GM19324 (cell line): ENCODE data around the gene TMEM18.
"Not testable (repeated sequence)": the region's sequence is repeated elsewhere in the genome, so short reads cannot be mapped to it uniquely, and the experiment has no call there.

ENCODE experiments used
- ATAC-seq: cut with Tn5 transposase; IDR thresholded peaks from one replicate; pipeline ENCODE4 v1.9.1; 2021; ENCODE audit warnings: mild to moderate bottlenecking, moderate library complexity; ENCODE audit not compliant: unreplicated experiment, low FRiP score

The TMEM18 gene

DNA sequence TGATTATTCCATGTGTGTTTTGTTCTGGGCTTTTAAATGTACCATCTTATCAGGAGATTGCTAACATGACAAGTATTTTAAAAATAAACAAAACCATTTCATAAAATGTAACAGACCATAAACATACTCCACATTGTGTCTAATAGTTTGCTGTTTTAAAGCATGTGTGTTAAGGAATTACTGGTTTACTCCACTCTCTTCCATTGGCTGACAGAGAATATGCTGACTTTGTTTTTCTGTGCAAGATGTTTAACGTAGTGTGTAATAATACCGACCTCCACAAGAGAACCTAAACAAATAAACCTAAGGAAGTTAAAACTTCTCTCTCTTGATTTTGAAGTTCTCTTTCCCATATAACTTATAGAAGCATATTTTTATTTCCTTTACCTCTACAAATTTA is 17.0 kb upstream of the TMEM18 start:
- no peak for ATAC-seq

DNA sequence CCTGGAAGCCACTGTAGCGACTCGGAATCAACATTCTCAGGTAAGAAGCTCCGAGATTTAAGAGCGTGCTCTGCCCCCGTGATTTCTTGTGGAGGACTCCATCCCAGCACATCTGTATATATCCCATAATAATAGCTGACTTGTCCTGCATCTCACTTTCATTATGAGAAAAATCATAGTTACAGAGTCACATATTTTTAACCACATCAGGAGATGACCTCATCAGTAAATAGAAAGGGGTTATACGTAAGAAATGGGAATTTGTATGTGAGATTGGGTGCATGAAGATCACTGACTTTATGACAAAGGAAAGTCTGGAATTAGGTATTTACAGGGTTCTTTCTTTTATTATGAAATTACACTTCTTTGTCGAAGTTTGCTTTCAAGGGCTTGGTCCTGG is 16.4 kb upstream of the TMEM18 start:
- ATAC-seq: no peak

DNA sequence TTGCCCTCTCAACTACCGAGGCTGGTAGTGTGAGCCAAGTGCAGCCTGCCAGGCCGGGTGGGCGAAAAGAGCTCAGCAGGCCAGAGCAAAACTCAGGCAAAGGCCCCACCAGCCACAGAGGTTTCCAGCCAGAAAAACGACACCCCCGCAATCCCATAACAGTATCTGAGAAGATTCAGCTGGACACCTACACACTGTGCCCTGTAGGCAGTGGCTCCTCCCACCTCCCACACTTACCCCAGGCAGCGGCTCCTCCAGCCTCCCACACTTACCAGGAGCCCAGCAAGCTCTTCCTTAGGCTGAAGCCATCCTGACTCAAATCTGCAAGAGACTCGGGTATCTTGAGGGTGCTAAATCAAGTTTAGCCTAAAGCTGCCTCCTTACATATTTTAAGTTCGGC is 15.6 kb upstream of the TMEM18 start:
- no peak for ATAC-seq

DNA sequence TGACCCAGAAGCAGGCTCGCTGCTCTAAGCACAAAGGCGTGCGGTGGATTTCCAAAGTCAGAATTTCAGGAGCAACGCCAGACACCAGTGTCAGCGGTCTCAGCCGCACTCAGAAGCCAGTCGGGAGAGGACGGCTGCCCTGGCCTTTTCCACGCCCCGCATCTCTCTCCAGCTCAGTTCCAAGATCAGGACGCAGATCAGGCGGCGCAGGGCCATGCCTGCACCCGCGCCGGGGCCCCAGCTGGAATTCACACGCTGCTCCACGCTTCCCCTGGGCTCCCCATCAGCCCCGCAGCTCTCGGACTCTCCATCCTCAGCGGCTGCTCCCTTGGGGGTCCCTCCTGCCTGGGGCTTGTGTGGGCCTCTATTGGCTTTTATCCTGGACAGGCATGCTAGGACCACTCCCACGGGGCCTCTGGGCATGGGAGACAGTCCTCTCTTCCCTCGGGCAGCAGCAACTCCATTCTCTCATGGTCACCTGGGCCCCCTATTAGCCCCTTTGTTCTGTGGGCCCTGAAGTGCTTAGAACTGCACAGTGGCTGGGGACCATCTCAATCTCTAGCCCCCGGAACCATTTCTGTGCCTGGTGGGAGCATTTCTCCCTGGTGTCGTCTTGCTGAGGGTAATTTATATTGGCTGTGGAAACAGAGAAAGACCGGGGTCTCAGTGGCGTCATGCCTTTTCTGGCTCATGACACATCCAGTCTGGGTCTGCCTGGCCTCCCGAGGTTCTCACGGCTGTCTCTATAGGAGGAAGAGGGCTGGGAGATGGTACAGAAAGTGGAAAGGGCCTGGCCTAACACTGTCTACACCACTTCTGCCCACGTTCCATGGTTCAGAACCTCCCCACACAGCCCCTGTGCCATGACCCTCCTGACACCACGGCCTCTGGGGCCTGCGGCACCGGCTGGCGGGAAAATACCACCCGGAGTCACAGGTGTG is 14.9 kb upstream of the TMEM18 start:
- no peak for ATAC-seq

DNA sequence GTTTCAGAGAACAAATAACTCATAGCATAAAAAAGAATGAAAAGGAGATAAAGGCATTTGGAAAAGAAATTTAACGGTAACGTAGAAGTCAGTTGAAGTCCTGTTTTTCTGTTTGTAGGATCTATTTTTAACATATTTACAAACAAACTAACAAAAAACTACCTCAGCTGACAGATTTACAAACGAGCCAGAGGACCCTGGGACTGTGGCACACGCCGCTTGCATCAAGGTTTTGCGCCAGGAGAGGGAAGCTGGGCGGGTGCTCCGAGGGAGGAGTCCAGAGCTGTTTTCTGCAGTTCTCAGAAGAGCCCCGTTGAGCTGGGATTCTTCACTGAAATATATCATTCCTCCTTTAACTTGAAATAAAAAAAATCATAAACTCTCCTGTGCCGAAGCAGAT is 13.6 kb upstream of the TMEM18 start:
- no peak for ATAC-seq

DNA sequence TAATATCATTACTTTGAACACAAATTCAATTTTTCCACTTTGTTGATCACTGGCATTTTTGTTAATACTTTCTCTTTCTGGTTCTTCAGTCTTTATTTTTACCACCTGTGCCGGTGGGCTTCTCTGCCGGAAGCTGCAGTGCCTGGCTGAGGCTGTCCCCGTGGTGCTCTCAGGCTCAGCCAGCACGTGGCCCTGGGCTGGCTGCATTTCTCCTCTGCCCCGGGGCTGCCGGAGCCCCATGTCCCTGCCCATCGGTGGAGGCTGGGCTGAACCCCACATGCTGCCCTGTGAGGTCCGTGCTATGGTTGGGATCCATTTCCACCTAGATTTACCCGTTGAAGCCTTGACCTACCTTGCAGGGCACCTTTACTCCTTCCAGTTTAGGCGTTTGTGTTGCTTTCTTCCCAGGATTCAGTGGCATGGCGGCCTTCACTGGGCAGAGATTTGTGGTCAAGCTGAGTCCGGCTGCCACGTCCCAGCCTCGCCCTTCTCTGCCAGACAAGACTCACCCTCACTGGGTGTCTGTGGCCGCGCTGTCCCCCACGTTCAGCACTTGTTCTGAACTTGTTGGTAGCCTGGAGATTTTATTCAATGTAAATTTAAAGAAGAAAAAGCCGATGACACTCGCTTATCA is 12.8 kb upstream of the TMEM18 start:
- no peak for ATAC-seq

DNA sequence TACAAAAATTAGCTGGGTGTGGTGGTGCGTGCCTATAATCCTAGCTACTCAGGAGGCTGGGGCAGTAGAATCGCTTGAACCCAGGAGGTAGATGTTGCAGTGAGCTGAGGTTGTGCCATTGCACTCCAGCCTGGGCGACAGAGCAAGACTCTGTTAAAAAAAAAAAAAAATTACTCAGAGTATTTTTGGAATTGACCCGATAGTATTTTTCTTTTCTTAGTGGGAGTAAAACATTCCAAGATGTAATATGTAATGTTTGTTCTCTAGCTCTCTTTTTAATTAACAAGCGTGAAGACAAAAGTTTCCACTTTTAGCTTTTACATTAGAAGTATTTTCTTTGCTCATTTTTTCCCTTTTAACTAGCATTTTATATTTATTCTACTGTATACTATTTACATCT is 12.0 kb upstream of the TMEM18 start:
- no peak for ATAC-seq

DNA sequence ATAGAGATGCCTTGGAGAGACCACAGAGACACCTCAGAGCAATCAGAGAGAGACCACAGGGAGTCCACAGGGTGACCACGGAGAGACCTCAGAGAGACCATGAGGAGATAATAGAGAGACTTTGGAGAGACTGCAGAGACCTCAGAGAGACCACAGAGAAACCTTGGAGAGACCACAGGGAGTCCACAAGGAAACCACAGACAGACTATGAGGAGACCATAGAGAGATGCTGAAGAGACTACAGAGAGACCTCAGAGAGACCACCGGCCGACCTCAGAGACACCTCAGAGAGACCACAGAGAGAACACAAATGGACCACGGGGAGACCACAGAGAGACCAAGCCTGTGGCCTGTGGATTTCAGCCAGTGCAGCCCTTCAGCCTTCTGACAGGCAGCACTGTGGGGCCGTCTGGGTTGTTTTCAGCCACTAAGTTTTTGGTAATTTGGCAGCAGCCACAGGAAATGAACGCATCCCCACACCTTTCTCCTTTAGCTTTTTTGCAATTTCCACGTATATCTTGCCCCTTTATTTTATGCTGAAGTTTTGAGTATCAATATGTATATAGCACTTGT is 11.4 kb upstream of the TMEM18 start:
- ATAC-seq: no peak

DNA sequence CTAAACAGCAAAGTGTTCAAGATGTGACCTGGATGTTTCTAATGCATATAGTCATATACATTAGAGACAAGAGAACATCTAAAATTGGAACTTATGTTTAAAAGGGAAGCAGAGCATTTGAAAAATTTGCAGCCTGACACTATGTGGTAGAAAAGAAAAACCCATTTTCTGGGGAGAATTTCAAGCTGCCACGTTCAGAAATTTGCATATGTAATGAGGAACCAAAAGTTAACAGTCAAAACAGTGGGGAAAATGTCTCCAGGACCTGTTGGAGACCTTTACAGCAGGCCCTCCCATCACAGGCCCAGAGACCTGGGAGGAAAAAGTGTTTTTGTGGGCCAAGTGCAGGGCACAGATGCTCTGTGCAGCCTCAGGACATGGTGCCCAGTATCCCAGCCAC is 8.2 kb upstream of the TMEM18 start:
- no peak for ATAC-seq

DNA sequence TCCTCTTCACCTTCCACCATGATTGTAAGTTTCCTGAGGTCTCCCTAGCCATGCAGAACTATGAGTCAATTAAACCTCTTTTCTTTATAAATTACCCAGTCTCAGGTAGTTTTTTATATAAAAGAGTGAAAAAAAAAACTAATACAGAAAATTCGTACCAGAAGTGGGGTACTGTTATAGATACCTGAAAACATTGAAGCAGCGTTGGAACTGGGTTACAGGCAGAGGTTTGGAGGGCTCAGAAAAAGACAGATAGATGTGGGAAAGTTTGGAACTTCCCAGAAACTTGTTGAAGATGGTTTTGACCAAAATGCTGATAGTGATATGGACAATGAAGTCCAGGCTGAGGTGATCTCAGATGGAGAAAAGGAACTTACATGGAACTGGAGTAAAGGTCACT is 7.7 kb upstream of the TMEM18 start:
- ATAC-seq: not testable (repeated sequence)

DNA sequence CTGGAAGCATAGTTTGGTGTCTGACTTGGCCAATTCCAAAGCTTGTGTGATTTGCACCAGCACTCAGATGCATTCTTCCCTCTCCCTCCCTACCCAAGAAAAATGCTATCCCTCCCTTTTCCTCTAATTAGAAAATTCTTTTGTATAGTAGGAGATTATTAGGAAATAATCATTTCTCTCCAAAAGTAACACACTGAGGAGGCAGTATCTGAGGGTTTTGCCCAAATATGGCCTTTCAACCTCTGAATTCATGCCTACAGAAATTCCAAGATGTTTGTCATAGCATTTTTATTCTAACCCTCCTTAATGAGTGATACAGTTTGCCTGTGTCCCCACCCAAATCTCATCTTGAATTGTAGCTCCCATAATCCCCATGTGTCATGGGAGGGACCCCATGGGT is 5.0 kb upstream of the TMEM18 start:
- no peak for ATAC-seq

DNA sequence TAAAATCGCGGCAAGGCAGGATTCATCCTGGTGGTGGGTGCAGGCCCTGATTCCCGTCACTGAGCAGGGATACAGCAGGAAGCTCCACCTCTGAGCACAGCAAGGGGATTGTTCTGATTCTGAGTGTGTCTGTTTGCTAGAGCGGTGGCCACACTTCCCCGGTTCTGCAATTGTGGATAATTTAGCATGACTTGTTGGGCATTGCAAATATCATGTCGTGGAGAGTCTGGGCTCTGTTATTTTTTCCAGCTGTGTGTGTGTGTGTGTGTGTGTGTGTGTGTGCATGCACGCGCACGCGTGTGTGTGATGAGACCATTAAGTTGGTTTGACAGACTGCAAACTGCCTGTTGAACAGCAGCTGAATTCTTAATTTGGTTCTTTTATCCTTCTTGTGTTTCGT is 4.1 kb upstream of the TMEM18 start:
- no peak for ATAC-seq

DNA sequence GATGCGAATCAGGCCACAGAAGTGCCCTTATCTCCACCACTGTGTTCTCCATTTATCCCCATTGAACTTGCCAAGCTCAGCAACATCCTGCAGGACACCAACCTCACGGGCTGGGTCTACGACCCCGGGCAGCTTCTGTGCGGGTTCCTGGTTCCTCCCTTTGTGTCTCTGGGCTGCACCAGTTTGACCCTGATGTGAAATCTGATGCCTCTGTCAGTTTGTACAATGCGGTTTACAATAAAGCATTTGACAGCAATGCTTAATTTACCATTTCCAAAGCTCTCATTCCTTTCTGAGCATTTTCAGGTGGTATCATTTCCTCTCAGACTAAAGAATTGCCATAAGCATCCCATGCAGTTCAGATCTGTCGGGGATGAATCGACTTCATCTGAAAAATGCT is 3.3 kb upstream of the TMEM18 start:
- ATAC-seq: no peak

DNA sequence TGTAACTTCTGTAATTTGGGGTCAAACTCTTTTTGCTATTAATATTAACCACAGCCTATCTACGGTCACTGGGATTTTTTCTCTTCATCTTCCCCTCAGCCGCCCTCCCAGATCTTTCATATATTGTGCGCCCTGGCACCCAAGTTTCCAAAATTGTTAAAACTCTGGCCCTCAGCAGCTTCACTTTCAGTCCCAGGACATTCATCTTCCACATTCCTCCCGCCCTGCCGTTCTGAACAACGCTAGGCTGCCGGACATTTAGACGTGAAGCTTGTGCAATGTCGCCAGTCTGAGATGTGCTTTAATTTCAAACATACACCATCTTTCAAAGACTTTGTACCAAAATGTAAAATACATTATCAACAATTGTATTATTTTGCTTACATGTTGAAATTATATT is 1.8 kb upstream of the TMEM18 start:
- ATAC-seq: no peak

DNA sequence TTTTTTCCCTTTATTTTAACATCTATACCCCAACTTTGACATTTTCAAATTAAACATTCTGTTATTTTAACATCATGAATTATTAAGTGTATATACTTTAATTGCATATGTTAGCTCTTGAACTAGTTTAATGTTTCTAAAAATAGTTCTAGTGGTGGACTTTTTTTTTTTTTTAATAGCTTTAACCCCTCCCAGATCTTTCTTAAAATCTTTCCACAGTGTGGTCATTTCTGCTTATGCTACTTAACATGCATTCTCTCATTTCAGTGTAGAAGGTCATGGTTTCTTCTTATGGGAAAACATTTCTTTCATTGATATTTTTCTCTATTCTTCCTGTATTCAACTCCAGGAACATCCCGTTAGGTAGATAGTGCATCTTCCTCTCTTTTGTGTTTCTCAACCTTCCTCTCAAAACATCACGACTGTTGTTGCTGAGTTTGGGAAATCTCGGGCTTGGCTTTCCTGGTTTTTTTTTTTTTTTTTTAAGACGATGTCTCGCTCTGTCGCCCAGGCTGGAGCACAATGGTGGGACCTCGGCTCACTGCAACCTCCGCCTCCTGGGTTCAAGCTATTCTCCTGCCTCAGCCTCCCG is 849 bp upstream of the TMEM18 start:
- ATAC-seq: no peak

DNA sequence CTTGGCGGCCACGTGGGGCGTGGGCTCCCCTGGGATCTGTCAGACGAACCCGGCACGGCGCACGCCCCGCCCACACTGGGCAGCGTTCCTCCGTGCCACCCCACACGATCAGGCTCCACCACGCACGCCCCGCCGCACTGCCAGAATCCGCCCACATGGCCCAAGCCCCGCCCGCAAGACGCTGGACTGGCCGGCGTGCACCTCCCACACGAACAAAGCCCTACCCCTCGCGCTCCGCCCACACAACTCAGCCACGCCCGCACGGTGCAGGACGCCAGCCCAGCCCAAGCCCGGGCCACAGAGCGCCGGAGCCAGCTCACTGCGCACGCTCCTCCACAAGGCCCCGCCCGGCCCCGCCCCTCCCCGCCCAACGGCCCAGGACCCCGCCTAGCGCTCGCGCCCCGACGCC is 555 bp downstream of the TMEM18 start:
- peak; percentile 91 for ATAC-seq

DNA sequence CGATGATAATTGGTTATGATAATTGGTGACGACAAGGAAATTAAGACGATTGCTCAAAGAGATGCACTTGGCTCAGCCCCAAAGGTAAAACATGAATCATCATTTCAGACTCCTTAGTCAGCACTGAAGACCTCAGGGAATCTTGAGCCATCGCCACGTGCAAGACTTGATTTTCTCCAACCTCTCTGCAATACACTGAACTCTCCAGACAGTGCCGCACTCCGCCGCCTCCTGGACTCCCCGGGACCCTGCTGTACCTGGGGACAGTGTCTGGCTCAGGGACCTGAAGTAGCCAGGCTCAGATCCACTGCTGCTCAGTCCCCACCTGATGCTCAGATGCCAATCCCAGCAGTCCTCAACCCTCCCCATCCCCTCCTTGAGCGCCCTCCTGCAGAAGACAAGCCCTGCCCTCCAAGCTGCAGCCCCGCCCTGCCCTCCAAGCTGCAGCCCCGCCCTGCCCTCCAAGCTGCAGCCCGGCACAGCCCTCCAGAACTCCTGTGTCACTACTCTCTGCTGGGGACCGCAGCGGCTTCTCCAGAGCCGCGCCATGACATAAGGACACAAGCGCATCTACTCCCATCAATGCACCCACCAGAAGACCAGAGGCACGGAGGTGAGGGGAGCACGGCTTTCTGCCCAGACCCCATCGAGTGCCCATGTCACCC is 1.1 kb downstream of the TMEM18 start:
- ATAC-seq: peak; percentile 19

DNA sequence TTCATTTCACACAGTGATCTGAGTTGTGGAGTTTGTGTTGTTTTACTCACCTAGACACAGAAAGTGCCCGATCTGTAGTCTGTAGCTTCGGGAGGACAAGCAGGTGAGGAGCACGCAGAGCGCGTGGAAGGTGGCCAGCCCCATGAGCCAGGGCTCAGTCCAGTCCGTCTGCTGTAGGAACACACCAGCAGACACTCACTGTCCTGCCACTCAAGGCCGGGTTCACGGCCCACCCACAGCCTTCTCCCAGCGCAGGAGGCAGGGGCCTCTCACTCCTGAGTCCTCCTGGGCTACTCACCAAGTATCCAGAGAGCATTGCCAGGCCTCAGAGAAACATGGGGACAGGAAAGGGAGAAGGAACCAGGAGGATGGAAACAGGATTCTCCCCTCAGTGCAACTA is 1.7 kb downstream of the TMEM18 start:
- ATAC-seq: no peak

DNA sequence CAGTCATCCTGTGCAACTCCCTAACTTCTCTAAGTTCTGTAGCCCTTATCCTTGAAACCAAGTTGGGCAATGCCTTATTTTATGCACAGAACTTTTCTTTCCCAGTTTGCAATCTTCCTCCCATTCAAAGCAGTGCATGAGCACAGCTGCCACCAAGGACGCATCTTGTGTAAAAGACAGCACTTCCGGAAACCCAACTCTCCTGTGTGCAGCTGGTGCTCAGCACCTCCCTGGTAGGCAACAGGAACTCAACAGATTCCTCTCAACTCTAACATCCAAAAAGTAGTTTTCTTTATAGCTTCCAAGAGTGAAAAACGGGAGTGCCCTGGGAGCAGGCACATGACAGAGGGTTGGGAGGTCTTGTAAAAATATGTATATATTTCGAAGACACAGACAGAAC is 2.2 kb downstream of the TMEM18 start:
- ATAC-seq: no peak

DNA sequence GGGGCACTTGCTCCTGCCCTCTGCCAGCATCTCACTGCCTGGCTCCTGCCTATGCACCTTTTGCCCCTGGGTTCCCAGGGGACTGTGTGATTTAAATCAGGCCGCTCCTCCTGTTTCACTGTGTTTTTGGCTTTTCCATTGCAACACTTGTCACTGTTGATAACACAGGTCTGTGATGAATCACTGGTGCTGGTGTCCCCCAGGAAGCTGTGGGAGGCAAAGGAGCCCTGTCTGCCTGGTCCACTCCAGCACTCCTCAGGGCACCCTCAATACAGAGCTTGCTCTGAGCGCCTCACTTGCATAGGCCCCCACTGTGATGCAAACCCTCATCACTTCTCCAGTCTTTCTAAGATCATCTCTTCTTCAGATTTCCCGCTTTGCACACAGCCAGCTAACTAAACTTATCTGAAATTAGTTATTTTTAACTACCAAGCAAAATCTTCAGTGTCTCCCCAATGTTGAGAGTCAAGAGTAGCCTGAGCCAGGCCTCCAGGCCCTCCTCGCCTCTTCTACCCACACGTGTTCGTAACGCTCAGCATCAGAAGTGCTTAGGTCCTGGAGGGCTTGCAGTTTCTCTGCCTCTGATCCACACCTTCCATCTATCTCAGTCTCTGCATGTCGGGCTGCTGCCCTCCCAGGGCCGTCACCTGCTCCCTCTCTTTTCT is 2.8 kb downstream of the TMEM18 start:
- no peak for ATAC-seq
